MM.1S (cell line): ENCODE measurements around the gene COX8C.

Experiments
- CTCF ChIP-seq: fragments of 300-600 bp; sonication (generic); IDR thresholded peaks from 2 replicates; pipeline ENCODE4 v1.5.1; 2016; ENCODE audit warnings: antibody characterized with exemption, low read length, mixed read lengths
- EZH2 ChIP-seq: fragments of 300-600 bp; sonication (generic); optimal IDR thresholded peaks from 2 replicates; pipeline ENCODE3; 2017; ENCODE audit warnings: low read depth, mild to moderate bottlenecking, antibody characterized with exemption, low read length, mixed read lengths

GRCh38 chr14:93381644-93382043 is 34.7 kb downstream of the COX8C start:
- TF ChIP-seq CTCF (no peak), EZH2 (no peak)
